ENCODE results near the gene CTNND2. TPM values are rescaled to one million over a fixed set of nuclear protein-coding genes. Genes with fewer than 3 reads are reported as not detected.

Gene CTNND2
- total and polyA plus RNA-seq, 9 of the 15 experiments (the other 6 are each of a cell fraction or from before 2014, with no cell fraction given) = 0.03 to 0.35 TPM; not detected in 7

GRCh38 chr5:11289208-11289607 lies 615.0 kb downstream of the CTNND2 start:
- POLR2A ChIA-PET = no interaction called here
- Histone ChIP-seq H3K79me2 (ENCODE audit: control insufficient read depth, insufficient read depth, low read length) (no peaks in the 10 kb centered on the region), H3K27ac (ENCODE audit: extremely low read depth, low read depth, low read length) (no peak overlapping the region), H3K9me3 (replicated peaks; ENCODE audit: control insufficient read depth, insufficient read depth, low read depth, low read length) (no peaks in the 10 kb centered on the region), H3K9ac (ENCODE audit: insufficient read depth in 1 of 2, low read depth in 2 of 2, low read length in 2 of 2) (no peak overlapping the region), H4K20me1 (replicated peaks; ENCODE audit: control insufficient read depth, insufficient read depth, low read length) (no peaks in the 10 kb centered on the region), H3K9me1 (ENCODE audit: control insufficient read depth, insufficient read depth, low read length) (no peaks in the 10 kb centered on the region), H3K4me1 (replicated peaks in 1 of 2; ENCODE audit: control insufficient read depth in 2 of 2, insufficient read depth in 2 of 2, low read length in 2 of 2) (no peaks in the 10 kb centered on the region), H2AFZ (ENCODE audit: low read depth, low read length) (no peak overlapping the region), H3K4me2 (ENCODE audit: insufficient read depth, low read length) (no peak overlapping the region), H3K4me3 (no peak overlapping the region), H3K36me3 (ENCODE audit: control insufficient read depth, insufficient read depth, low read length) (no peaks in the 10 kb centered on the region), H3K27me3 (ENCODE audit: control insufficient read depth in 2 of 2, insufficient read depth in 2 of 2, low read length in 2 of 2) (no peaks in the 10 kb centered on the region)
- DNase-seq (ENCODE audit: extremely low read depth in 1 of 4, low spot score in 3 of 4) (no peak), FAIRE-seq (no peak), ATAC-seq (no peak)
- CTCF ChIA-PET (ENCODE audit: low intra/inter-chr PET ratio) = no interaction called here
- TF ChIP-seq MYC (IDR thresholded peaks at IDR 0.05; ENCODE audit: low read depth, low read length) (no peak), MYC (CRISPR knock-in tag; IDR thresholded peaks at IDR 0.05; ENCODE audit: borderline replicate concordance, low read depth) (no peak), CBX2 (IDR thresholded peaks at IDR 0.05; ENCODE audit: insufficient read depth, low read length, poor library complexity, severe bottlenecking) (no peak), POLR2B (IDR thresholded peaks at IDR 0.05; ENCODE audit: low read depth, partially characterized antibody) (no peak), ZNF121 (CRISPR knock-in tag; conservative IDR thresholded peaks at IDR 0.05) (no peak), SMAD4 (CRISPR knock-in tag; conservative IDR thresholded peaks at IDR 0.05) (no peak), E2F6 (IDR thresholded peaks at IDR 0.05; ENCODE audit: borderline replicate concordance in 1 of 2, extremely low read depth in 1 of 2, insufficient read depth in 1 of 2, insufficient read length in 1 of 2, low read depth in 1 of 2, low read length in 1 of 2, poor library complexity in 1 of 2, severe bottlenecking in 1 of 2) (no peak), ZNF668 (CRISPR knock-in tag; IDR thresholded peaks at IDR 0.05) (no peak), ZNF263 (CRISPR knock-in tag; IDR thresholded peaks at IDR 0.05; ENCODE audit: borderline replicate concordance) (no peak), NRF1 (conservative IDR thresholded peaks at IDR 0.05 in 1 of 2, IDR thresholded peaks at IDR 0.05 in 1 of 2) (no peak), RUNX1 (IDR thresholded peaks at IDR 0.05; ENCODE audit: low read depth) (no peak), TRIM25 (IDR thresholded peaks at IDR 0.05; ENCODE audit: borderline replicate concordance) (no peak)
- no TSS peak for BruUV-seq (replicated peaks)
- intact Hi-C loops (cut with micrococcal nuclease) = no loop called here
- WGBS (ENCODE audit: insufficient coverage, low coverage, missing lambda C conversion rate) = 0% methylated on average over 4 of the region's 4 CpGs
- in situ Hi-C loops (cut with MboI) = no loop called here

Data from K562 (cell line).